Measurements from ENCODE around the gene FOXI1. TPM values are rescaled to one million over a fixed set of nuclear protein-coding genes. Genes with fewer than 3 reads are reported as not detected.

Gene FOXI1
- polyA plus RNA-seq (2011; rRNA removed) (not detected in 2 replicates), polyA plus RNA-seq (2017; fragmentation: RNase III; extraction: RNeasy Plus Mini Kit Qiagen cat#74134 plus additional on column Dnase treatment) (not detected in 3 replicates), polyA minus RNA-seq (2011; rRNA and poly(A)+ RNA removed) (not detected in 2 replicates)
- 0.01 TPM in 1 of 2 replicates, not detected in the other for polyA plus RNA-seq (2012; cell fraction: cytosol; rRNA removed)
- polyA plus RNA-seq (2012; cell fraction: nucleus; rRNA removed) = 0.06 TPM in 1 of 2 replicates, not detected in the other

DNA sequence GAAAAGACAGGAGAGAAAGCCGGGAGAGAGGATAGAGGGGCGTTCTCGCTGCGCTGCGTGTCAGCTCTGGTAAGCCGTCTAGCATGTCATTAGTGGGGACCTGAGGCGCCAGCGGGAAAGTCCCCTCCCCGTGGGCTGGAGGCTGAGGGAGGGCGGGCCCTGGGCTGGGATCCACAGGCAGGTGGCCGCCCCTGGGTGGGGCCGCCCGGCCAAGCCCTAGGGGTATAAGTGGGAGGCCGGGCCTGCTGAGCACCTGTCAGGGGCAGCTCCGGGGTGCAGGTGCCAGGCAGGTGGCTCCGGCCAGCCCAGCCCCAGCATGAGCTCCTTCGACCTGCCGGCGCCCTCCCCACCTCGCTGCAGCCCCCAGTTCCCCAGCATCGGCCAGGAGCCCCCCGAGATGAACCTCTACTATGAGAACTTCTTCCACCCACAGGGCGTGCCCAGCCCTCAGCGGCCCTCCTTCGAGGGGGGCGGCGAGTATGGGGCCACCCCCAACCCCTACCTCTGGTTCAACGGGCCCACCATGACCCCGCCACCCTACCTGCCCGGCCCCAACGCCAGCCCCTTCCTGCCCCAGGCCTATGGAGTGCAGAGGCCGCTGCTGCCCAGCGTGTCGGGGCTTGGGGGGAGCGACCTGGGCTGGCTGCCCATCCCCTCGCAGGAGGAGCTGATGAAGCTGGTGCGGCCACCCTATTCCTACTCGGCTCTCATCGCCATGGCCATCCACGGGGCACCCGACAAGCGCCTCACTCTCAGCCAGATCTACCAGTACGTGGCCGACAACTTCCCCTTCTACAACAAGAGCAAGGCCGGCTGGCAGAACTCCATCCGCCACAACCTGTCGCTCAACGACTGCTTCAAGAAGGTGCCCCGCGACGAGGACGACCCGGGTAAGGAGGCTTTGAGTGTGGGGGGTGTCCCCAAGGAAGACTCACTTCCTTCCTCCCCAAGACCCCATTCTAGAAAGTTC, at the start of gene FOXI1:
Gene FOXI1 (plus strand): TSS at position 256 of the 970 bp plus-strand sequence. CDS start 61 bp downstream, at position 317.
- WGBS (ENCODE audit: missing lambda C conversion rate) = 88% methylated on average over 48 of the region's 53 CpGs
- TF ChIP-seq, protein P1, sequence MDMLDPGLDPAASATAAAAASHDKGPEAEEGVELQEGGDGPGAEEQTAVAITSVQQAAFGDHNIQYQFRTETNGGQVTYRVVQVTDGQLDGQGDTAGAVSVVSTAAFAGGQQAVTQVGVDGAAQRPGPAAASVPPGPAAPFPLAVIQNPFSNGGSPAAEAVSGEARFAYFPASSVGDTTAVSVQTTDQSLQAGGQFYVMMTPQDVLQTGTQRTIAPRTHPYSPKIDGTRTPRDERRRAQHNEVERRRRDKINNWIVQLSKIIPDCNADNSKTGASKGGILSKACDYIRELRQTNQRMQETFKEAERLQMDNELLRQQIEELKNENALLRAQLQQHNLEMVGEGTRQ (IDR thresholded peaks at IDR 0.05) = no peak
- TF ChIP-seq MAZ (IDR thresholded peaks at IDR 0.05; ENCODE audit: borderline replicate concordance, low read depth, low read length) = no peak
- TF ChIP-seq EHMT2 (IDR thresholded peaks at IDR 0.05; ENCODE audit: low read depth) = no peak
- TF ChIP-seq TFCP2L1 (CRISPR knock-in tag; IDR thresholded peaks at IDR 0.05) = no peak
- no peak for TF ChIP-seq EHF (CRISPR knock-in tag; IDR thresholded peaks at IDR 0.05)
- Histone ChIP-seq H3K4me2 (no peak within 1 kb of the TSS), H3K4me1 (no peaks in the 10 kb centered on the region; the same call in 2 of the 3 replicates), H3K9me3 (no peaks in the 10 kb centered on the region), H3K4me3 (no peak within 1 kb of the TSS), H3K27ac (peak within 1 kb of the TSS in 1 of 2 experiments; percentile 21; a peak in 1 of 6 replicates)
- ChIA-PET POLR2A (no interaction called here), CTCF (interaction anchor here (1.0 to 33.1 kb wide), 3 partner anchors 20 to 105 kb away, joined by 3 to 691 read pairs (median 6); no protein-coding TSS in a partner anchor)
- FAIRE-seq (no peak), DNase-seq (ENCODE audit: low read depth in 1 of 2, low spot score in 1 of 2) (no peak), ATAC-seq (no peak)

DNA sequence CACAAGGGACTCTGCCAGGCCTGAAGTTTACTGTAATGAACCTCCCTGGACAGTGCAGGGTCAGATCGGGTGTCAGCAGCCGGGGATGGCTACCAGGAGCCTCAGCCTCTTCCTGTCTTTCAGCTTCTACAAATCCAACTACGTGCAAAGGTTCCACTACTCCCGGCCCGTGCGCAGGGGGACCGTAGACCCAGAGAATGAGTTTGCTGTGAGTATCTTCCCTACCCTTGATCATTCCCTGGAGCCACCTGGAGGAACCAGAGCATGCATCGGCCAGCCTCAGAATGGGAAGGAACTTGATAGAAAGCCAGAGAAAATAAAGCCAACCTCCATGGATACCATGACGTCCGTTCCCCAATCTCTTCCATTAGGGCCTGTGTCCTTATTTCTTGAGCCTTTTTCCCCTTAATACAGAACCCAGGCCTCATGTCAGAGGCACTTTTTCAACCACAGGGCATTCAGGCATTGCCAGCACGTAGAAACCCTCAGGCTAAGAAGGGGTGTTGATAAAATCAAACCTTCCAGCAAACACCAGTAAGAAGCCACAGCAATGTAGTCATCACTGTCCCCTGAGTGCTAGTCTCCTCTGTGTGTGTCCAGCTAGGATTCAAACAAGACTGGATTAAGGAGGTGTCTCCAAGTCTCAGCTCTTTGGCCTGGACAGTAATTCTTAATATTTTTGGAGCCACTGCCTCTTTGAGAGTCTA, 49.0 kb upstream of the FOXI1 start:
- H3K9me3 ChIP-seq = peaks cover 6% of the 10 kb centered on the region; the same call in 1 of the 3 replicates
- no peak for ATAC-seq
- FAIRE-seq = no peak
- TF ChIP-seq RFX5 (IDR thresholded peaks at IDR 0.05) (no peak), TP53 (CRISPR knock-in tag; IDR thresholded peaks at IDR 0.05) (no peak), FOXS1 (CRISPR knock-in tag; IDR thresholded peaks at IDR 0.05) (no peak), ZNF302 (CRISPR knock-in tag; IDR thresholded peaks at IDR 0.05) (no peak), MAZ (IDR thresholded peaks at IDR 0.05; ENCODE audit: borderline replicate concordance, low read depth, low read length) (no peak), EHMT2 (IDR thresholded peaks at IDR 0.05; ENCODE audit: low read depth) (no peak), TFCP2L1 (CRISPR knock-in tag; IDR thresholded peaks at IDR 0.05) (no peak), CEBPB (IDR thresholded peaks at IDR 0.05) (no peak), GATA3 (IDR thresholded peaks at IDR 0.05; ENCODE audit: borderline replicate concordance) (no peak), CBX2 (IDR thresholded peaks at IDR 0.05; ENCODE audit: borderline replicate concordance, low read depth) (no peak), NR3C1 (IDR thresholded peaks at IDR 0.05) (no peak), JUN (IDR thresholded peaks at IDR 0.05) (no peak), PHF8 (IDR thresholded peaks at IDR 0.05; ENCODE audit: borderline replicate concordance, low read depth) (no peak), NPAS2 (CRISPR knock-in tag; IDR thresholded peaks at IDR 0.05; ENCODE audit: borderline replicate concordance) (no peak), KDM5A (IDR thresholded peaks at IDR 0.05) (no peak)
- TF ChIP-seq, protein P2, sequence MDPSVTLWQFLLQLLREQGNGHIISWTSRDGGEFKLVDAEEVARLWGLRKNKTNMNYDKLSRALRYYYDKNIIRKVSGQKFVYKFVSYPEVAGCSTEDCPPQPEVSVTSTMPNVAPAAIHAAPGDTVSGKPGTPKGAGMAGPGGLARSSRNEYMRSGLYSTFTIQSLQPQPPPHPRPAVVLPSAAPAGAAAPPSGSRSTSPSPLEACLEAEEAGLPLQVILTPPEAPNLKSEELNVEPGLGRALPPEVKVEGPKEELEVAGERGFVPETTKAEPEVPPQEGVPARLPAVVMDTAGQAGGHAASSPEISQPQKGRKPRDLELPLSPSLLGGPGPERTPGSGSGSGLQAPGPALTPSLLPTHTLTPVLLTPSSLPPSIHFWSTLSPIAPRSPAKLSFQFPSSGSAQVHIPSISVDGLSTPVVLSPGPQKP (IDR thresholded peaks at IDR 0.05; ENCODE audit: low read depth, low read length) = no peak
- no peak for DNase-seq (ENCODE audit: low read depth in 1 of 2, low spot score in 1 of 2)
- H3K4me3 ChIP-seq = no peak overlapping the region
- CTCF ChIA-PET = interaction anchor here (2.5 kb wide), 1 partner anchor 14 kb away, joined by 11 read pairs; no protein-coding TSS in a partner anchor
- 78% methylated on average over 11 of the region's 11 CpGs for WGBS (ENCODE audit: missing lambda C conversion rate)
- H3K4me1 ChIP-seq = no peaks in the 10 kb centered on the region
- POLR2A ChIA-PET = no interaction called here
- H3K27ac ChIP-seq = no peak overlapping the region
- H3K4me2 ChIP-seq = no peak overlapping the region

Measured in A549 (cell line).